Stimulated activated naive CD4-positive, alpha-beta T cell (primary cell): ENCODE results near the gene GNAS.

Experiments used
- DNase-seq, 6 experiments: peaks; one replicate each; lab custom pipeline; 2025; lab: John Stamatoyannopoulos, UW

The GNAS gene

DNA sequence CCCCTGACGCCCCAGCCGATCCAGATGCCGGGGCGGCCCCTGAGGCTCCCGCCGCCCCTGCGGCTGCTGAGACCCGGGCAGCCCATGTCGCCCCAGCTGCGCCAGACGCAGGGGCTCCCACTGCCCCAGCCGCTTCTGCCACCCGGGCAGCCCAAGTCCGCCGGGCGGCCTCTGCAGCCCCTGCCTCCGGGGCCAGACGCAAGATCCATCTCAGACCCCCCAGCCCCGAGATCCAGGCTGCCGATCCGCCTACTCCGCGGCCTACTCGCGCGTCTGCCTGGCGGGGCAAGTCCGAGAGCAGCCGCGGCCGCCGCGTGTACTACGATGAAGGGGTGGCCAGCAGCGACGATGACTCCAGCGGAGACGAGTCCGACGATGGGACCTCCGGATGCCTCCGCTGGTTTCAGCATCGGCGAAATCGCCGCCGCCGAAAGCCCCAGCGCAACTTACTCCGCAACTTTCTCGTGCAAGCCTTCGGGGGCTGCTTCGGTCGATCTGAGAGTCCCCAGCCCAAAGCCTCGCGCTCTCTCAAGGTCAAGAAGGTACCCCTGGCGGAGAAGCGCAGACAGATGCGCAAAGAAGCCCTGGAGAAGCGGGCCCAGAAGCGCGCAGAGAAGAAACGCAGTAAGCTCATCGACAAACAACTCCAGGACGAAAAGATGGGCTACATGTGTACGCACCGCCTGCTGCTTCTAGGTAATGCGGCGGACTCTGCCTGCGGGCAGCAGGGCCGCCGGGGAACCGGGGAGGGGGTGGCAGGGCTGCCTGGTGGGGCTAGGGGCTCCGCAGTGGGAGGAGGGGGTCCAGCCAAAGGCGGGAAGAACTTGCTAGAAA is 2.3 kb downstream of the GNAS start:
- no peak for DNase-seq

DNA sequence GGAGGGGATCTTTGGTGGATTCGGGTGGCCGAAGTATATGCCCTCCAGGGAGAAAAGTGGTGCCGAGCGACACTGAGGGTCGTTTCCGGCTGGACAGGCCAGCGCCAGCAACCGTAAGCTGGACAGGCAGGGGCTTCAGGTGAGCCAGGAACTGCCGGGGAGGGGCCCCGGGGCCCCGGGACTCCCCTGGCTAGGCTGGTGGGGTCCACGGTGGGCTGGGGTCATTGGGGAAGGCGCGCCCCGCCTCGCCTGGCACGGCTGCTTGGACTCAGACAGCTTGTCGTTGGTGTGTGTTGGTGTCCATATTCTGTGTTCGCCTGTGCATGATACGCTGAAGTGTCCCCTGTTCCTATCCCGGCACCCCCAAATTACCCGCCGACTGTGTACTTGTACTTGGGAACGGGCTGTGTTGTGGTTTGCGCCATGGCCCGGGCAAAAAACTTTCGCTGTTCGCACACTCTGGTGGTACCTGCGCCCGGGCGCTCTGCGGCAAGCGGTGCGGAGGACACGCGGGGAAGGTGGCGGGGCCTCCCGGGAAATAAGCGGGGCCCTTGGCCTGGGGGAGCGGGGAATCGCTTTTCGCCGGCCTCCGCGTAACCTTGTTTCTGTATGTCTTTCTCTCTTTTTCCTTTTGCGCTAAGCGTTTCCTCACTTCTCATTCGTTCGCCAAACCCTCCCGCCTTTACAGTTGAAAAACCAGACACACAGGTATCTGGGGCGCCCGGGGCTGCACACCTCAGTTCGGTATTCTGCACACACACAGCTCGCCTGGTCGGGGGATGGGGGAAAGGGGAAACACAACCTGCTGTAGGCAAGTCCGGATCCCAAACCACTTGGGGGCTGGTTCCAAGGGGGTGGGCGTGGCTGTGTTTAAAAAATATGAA is 3.2 kb downstream of the GNAS start:
- DNase-seq: no peak

DNA sequence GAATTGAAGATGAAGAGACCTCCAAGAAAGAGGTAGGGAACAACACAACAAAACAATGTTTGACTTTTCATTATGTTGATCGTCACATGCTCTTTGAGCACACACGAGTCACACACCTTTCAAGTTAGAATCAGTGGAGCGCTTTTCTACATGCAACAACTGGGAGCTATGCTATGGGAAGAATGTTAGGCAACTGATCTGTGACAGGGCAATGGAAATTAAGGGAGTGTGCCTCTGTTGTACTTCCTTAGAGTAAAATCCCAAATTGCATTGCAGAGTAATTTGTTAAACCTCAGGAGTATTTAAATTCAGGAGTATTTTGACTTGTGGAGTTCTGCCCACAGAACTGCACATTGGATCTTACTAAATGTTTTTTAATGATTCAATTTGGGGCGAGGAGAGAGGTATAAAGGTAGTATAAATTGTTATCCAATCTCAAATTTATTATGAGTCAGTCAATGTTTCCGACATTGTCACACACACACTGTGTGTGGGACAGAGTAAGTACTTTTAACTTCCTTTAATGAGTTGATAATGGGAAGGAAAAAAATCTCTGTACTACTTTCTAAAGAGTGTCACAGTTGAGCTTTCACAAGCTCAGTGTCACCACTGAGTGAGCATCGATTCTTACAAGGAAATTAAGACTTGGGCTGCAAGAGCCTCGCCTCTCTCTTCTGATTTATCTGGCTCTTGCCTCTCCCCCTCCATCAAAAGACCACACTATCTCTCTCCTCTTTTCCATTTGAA is 10.7 kb downstream of the GNAS start:
- DNase-seq: no peak

DNA sequence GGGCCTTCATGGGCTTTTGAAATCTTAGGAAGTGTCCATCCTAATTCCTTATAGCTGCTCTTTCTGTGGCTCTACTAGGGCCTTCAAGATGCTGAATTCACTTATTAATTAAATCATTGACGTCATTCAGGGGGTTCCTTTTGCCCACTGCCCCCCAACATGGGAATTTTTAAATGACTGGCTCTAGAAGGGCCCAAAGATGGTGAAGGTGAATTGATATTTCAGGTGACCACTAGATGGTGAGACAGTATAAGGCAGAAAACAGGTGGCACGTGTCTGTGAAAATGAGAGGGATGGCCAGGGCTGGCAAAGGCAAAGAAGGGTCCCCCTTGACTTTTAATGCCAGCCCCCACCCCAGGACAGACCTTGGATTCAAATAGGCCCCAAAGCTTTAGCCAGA is 11.8 kb downstream of the GNAS start:
- peak in 2 of 6 experiments; percentile 8 to 9 for DNase-seq

DNA sequence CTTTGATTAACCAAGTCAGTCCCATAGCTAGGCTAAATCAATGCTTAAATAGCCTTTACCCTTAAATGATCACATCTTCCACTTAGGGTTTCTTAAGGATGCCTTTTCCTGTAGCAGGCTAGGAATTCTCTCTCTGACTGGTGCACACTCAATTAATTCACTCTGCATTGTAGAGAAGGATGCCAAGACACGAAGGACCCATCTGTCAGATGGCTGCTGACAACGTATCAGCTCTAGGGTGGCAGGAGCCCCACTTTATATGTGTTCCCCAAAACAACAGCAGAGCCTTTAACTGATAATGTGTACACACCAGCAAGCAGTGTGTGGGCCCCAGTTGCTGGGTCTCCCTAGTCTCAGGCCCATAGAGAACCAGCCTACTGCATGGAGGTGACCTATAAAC is 13.3 kb downstream of the GNAS start:
- no peak for DNase-seq

DNA sequence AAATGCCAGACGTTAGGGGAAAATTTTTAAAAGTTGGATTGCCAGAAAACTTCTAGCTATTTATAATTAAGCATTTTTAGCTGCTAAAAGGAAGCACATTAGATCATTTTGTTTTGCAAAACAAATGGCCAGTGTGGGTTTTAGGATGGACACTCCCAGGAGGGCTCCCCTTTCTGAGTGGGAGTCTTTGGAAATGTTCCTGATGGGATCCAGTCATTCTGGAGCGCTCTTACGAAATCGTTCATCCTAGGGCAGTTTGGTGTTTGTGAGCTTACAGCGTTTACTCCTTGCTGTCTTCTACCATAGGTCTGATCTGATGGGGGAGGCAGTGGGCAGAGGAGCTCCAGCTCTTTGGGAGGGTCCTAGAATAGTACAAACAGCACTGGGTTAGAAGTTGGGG is 14.7 kb downstream of the GNAS start:
- DNase-seq: no peak

DNA sequence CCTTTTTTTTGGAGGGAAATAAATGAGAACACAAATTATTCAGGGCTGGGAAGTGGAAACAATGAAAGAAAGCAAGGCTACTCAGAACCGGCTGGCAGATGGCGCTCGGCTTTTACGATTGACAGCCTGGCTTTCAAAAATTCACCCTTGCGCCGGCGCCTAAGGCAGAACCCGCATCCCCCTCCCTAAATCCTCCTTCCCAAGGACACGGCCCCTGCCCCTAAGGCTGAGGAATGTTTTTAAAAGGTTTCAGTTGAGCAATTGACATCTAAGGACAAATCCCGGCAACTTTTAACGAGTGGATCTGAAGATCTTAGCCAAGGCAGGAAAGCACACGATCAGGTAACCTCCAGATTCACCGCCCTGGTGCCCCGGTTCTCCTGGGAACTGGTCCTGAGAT is 16.3 kb downstream of the GNAS start:
- DNase-seq: peak in 2 of 6 experiments; percentile 6 to 10

DNA sequence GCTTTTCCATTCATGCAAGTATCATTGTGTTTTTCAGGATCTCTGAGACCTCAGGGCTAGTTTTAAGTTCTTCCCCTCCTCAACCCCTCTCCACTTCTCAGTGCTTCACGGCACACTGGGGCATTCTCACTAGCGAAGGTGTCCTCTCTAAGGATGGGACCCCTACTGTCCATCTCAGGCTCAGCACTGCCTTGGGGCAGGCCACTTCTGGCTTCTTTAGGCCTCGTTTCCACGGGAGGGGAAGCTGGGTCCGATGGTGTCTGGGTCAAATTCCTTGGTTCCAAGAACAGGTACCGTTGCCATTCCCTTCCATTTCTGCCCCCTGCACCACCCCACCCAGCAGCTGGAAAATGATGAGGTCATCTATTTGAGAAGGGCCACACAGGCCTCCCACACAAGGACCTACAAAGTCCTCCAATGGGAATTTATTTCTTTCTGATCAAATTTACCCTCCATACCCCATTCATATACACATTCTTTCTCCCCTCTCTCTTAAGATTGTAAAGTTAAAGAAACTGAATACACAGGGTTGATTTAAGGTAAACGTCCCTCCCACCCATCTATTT is 17.2 kb downstream of the GNAS start:
- DNase-seq: no peak

DNA sequence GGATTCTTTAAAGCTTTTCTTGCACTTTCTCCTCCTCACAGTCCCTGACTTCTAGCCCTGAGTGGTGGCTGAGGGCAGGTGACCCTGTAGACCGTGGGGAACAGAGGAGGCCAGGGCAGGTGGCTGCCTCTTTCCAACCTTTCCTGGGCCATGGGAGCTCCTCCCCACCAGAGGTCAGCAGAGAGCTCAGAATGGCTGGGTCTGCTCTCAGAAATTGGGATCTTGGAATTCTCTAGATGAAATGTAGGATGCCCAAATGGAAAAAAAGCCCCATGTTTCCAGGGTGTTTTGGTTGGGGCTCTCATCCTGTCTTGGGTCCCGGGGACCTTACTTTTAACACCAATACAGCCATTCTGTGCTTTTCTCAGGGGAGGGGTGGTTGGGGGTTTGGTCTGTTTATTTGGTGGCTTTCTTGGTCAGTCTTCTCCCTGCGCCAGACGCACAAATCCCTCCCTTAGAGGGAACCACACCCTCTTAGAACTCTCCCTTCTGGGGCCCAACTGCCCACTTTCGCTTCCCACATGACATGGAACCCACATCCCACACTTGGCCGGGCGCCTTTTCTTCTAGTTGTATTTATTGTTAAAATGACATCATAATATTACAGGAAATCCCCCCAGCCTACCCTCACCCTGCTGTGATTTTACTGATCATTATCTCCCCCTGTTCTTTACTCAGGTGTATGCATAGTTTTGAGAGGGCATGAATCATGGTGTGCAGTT is 17.9 kb downstream of the GNAS start:
- peak in 5 of 6 experiments; percentile 32 to 53 (median 45) for DNase-seq

DNA sequence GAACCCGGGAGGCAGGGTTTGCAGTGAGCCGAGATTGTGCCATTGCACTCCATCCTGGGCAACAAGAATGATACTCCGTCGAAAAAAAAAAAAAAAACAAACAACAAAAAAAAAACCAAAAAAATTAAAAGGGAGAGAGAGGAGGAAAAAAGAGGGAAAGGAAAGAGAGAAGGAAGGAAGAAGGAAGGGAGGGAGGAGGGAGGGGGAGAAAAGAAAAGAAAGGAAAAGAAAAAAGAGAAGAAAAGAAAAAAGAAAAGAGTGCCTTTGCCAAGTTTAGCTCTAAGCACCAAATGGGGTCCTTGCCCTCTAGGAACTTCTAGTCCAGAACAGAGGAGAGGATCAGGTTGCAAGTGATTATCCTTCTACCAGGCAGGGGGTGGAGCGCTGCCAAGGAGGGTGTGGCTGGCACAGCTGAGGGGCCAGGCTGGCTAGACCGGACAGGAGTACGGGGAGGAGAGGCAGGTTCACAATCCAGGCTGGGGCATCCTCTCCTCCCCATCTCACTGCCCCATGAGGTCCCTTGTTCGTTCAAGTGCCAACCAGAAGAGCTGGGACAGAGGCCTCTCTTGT is 19.1 kb downstream of the GNAS start:
- no peak for DNase-seq

DNA sequence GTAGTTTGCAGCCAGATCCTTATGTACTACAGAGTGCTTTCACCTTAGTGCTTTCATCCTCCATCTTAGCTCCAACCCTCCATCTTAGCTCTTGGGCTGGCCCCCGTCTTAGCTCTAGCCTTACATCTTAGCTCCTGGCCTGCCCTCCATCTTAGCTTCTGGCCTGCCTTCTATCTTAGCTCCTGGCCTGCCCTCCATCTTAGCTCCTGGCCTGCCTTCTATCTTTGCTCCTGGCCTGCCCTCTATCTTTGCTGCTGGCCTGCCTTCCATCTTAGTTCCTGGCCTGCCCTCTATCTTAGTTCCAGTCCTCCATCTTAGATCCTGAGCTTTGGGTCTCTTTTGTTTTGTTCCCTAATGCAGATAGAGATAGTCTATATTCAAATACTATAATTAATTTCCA is 22.0 kb downstream of the GNAS start:
- DNase-seq: no peak

DNA sequence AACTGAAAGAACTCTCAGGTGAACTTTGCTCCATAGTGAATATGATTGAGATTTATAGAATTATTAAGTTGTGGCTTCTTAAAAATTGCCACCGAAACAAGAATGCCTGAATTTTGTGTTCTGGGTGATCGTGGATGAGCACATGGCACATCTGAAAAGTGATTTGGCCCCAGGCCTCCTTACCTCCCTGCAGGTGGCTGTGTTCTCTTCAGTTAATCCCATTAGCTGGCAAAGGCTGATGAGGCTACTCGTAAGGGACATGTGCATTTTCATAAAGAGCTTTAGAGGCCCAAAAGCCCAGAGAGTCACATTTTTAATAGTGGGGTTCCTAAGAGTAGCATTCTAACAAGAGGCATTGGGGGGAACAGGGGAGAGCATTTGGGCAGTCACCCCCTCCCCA is 22.6 kb downstream of the GNAS start:
- DNase-seq: no peak

DNA sequence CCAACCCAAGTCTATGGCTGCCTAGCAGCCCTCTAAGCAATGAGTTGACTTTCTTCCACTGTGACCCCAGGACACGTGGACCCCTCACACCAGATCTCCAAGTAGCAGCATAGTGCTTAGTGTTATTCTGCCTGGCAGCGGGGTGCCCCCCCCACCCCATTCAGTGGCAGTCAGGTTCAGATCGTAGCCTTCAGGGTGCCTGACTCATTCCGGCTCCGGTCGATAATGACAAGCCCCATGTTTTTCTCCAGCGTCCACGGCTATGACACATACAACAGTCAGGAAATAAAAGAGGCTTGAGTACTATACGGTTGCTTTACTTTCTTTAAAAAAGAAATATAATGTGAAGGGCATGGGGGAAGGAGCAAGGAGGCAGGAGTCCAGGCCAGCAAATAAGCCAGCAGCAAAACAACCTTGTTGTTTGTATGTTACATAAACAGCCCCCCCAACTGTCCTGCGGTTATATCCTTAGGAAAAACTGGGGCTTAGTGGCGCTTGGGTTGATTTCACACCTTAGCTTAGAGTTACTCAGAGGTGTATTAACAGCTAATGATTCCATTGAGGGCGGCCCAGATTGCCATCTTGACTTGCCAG is 23.1 kb downstream of the GNAS start:
- no peak for DNase-seq

DNA sequence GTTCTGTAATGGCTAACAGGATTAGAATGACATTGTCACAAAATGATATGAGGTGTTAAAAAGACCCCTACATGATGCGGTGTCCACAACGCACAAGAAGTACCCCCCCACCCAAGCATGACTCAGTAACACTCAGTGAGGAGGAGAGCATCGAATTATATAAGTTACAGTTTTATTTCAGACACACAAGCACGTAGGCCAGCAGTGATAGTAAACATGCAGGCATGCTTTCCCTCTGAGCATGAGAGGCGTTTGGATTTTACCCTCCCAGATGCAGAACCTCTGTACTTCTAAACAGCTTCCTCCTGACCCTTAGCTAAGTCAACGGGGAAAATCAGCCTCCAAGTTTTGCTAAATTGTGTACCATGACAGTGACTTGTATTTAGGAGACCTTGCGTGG is 23.9 kb downstream of the GNAS start:
- no peak for DNase-seq

DNA sequence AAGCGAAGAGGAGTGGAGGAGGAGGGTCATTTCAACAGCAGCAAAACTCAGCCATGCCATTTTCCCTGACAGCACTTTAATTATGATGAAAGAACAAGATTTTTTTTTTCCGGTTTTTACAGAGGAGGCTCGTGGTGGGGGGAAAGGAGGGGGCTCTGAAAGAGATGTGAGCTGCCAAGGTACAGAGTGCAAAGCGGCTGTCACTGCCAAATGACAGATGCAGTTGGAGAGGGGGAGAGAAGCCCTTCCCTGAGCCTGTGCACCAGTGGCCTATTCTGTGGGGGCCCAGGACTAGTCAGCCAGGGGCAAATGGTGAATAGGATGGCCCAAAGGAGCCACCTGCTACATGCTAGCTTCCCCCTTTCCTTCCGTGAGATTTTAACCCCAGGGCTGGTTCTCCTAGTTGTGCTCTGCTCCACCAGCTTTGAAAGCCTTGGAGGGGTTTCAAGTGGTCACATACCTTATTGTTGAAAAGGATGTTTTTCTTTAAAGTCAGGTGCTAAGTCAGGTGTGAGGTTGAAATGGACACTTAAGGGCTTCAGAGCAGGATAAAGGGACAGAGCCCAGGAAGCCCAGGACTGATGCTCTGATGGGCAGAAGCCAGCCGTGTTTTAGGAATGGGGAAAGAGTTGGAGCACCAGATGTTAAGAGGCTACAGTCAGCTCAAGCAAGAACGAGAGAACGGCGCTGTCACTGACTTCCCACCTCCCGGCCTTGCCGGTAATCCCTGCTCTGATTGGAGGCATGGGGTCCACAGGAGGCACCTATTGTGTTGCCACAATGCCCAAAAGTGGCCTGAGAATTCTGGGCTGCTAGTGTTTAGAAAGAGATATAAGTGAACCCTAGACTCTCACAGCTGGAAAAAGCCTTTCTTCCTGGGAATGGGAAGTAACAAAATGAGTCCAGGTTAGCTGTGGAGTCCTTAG is 24.8 kb downstream of the GNAS start:
- DNase-seq: no peak

DNA sequence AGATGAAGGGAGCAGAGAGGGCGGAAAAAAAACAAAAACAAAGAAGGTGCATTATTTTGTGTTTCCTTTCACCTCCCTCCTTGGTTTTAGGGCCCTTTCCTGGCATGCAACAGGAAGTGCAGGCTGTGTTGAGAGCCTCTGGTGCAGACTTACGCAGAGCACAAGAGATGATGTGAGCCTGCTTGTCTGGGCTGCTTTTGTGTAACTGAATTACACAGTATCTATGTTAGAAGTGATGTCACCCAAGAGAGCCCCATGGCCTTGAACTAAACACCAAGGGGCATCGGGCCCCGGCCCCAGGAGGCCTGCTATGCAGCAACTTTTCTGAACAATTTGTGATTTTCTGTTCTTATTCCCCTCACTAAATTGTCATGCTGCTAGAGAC is 25.5 kb downstream of the GNAS start:
- peak in 4 of 6 experiments; percentile 33 to 58 (median 49) for DNase-seq

DNA sequence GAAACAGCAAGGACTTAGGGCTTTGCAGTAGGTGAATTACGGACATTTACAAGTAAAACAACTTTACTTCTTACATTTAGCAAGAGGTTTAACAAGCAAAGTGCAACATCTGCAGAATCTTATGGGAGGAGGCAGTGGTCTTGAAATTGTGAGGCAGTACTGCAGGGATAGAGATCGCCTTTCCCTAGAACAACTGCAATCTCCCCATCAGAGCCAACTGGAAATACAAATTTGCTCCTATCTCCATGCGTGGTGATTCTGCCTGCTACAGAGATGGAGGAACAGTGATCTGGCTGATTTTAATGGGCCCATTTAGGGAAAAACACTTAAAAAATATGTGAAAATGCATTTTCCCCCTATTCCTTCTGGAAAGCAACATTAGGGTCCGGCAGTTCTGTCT is 25.9 kb downstream of the GNAS start:
- no peak for DNase-seq

DNA sequence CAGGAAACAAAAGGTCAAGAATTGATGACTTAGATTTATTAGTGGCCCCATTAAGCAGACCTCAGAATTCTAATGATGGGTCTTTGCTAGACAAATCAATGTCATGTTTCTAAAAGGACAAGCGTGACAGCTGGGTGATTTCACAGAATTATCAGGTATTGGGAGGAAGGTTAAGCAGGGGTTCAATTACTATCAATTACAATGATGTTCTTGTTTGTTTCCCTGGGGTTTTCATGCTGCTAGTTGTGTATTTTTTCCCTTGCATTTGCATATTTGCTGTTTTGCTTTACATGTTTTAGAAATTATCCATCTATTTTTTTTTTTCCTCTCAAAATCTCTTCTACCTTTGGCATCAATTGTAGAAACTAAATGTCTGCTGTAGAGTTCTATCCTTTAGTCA is 27.9 kb downstream of the GNAS start:
- DNase-seq: no peak

DNA sequence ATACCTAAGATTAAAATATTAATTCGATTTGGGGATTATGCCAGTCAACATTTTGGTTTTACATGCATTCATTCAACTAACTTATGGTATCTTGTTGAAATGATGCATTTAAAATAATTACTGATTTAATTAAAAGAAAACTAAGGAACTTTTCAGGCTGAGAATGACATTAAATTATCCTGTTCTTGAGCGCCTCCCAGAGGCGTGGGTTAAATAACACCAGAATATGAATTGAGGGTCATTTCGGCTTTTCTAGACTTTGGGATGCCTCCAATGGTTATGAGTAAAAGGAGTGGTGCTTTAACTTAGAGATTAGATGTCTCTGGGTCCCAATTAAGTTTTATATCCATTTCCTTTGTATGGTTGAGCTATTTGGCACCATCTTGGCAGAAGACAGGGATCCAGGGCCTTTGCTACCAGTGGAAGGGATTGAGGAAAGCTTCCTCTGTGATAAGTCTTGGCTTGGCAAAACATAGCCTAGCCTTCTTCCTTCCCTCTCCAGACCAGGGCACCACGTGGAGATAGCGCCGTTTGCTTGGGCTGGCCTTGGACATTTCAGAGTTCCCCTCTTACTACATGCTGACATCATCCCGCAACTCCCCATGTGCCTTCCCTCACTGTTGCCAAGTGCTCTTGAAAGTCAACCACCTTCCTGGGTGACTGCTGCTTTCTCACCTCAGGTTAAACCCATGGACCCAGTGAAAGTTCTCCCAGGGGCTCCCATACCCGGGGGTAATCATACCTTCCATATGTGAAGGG is 28.7 kb downstream of the GNAS start:
- no peak for DNase-seq
